ENCODE data around the gene RIPOR2.

DNA sequence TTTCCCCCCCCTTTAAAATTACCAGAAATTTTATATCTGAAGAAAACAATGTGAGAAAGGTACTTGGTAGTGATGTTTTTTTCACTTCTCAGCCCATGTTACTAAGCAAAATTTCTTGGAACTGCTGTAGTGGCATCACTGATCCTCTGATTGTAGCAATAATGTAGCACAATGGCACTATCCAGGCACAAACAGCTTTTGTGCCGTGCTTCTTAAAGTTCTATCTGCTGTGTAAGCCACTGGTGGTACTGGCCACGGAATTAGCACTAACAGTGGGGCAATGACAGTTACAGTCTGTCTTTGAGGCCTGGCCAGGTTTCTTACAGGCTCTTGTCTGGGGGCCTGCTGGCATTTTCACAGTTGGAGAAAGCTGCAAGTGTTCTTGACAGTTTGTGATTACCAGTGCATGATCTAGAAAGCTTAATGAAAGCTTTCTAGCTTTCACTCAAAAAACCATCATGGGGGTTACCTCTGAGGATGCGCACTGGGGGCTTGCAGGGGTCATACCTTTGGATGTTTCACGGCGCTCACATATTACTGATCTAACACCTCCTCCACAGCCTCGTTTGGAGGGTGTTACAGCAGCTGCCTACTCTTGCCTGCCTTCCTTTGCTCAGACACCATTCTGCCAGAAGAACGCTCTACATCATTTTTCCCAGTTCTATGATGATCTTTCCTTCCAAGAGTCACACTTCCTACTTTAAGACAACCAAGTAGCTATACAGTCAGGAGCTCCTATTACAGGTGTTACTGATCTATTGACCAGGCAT is 78.7 kb downstream of the RIPOR2 start:
- TF ChIP-seq CTCF (conservative IDR thresholded peaks at IDR 0.05; ENCODE audit: low read length) (no peak), EZH2phosphoT487 (IDR thresholded peaks at IDR 0.05; ENCODE audit: borderline replicate concordance, low read depth, low read length) (no peak)

All from OCI-LY7 (cell line).